K562 (cell line): ENCODE measurements around the gene POU2F1. TPM values are rescaled to one million over a fixed set of nuclear protein-coding genes. Genes with fewer than 3 reads are reported as not detected.

Experiments
- ATAC-seq: fragments of 200-7000 bp; cut with Tn5 transposase; 3 replicates; pipeline ENCODE4 v1.9.1; 2020; ENCODE audit warnings: moderate library complexity
- BruUV-seq: library from RNA; stranded (reverse); fragments of 400-500 nt; replicated peaks from 2 replicates; lab custom pipeline; 2021; lab: Mats Ljungman, UMichigan
- CTCF ChIA-PET: fragments of 300-600 bp; formaldehyde crosslinking; extraction: SDS; loops from one replicate; lab custom pipeline; 2021; ENCODE audit warnings: low intra/inter-chr PET ratio; lab: Yijun Ruan, JAX
- POLR2A ChIA-PET: fragments of 300-600, 350-650 bp; sonication (Branson Sonifier 250); formaldehyde crosslinking; extraction: SDS; loops from one replicate; lab custom pipeline; 2021; ENCODE audit warnings: antibody characterized with exemption, inconsistent platforms; lab: Yijun Ruan, JAX
- DNase-seq, 4 experiments: peaks; one replicate each; pipeline versions ENCODE4 v3.0.0 to v3.0.0-alpha.2; 2011 to 2018; ENCODE audit warnings: low spot score in 3 of 4, mixed read lengths in 3 of 4; ENCODE audit errors: extremely low read depth in 1 of 4
- FAIRE-seq: peaks from 2 replicates; lab custom pipeline; 2011; peaks lifted over from hg19 to GRCh38; lab: Jason Lieb, UNC
- H2AFZ ChIP-seq: 2 replicates; pipeline ENCODE4 v1.6.0; 2011; ENCODE audit warnings: low read depth, low read length, control low read depth, inconsistent platforms
- H3K27ac ChIP-seq: fragments of 200-600 bp; 3 replicates; pipeline ENCODE4 v1.8.0; 2011; ENCODE audit warnings: low read depth, mild to moderate bottlenecking, control low read depth, inconsistent platforms, low read length, moderate library complexity, mixed read lengths; ENCODE audit errors: extremely low read depth
- H3K27me3 ChIP-seq, 2 experiments: fragments of 300-600 bp in 1 of 2; 2 replicates in 1 of 2; 3 replicates in 1 of 2; pipeline versions ENCODE4 v1.6.0 to v1.8.0; 2011; ENCODE audit warnings: inconsistent platforms in 2 of 2, low read length in 2 of 2, mild to moderate bottlenecking in 1 of 2, mixed read lengths in 1 of 2, moderate library complexity in 1 of 2; ENCODE audit not compliant: control insufficient read depth in 2 of 2, insufficient read depth in 2 of 2
- H3K36me3 ChIP-seq: fragments of 300-600 bp; 3 replicates; pipeline ENCODE4 v1.8.0; 2011; ENCODE audit warnings: mild to moderate bottlenecking, low read length, inconsistent platforms; ENCODE audit not compliant: control insufficient read depth, insufficient read depth
- H3K4me1 ChIP-seq, 2 experiments: fragments of 200-600 bp in 1 of 2; replicated peaks in 1 of 2; 2 replicates in 1 of 2; 3 replicates in 1 of 2; pipeline versions ENCODE4 v1.5.1 to v1.8.0; 2011; ENCODE audit warnings: inconsistent platforms in 2 of 2, low read length in 2 of 2, mild to moderate bottlenecking in 1 of 2, mixed read lengths in 1 of 2, moderate library complexity in 1 of 2; ENCODE audit not compliant: control insufficient read depth in 2 of 2, insufficient read depth in 2 of 2
- H3K4me2 ChIP-seq: 2 replicates; pipeline ENCODE4 v1.6.1; 2011; ENCODE audit warnings: low read length, control low read depth, inconsistent platforms, mixed read lengths; ENCODE audit not compliant: insufficient read depth
- H3K4me3 ChIP-seq: fragments of 200-600 bp; sonication (generic), shearing (Covaris generic); 2 replicates; pipeline ENCODE4 v1.5.1; 2016; ENCODE audit warnings: control low read depth, inconsistent platforms
- H3K79me2 ChIP-seq: fragments of 200-600 bp; 3 replicates; pipeline ENCODE4 v1.8.0; 2011; ENCODE audit warnings: low read length, inconsistent platforms; ENCODE audit not compliant: control insufficient read depth, insufficient read depth
- H3K9ac ChIP-seq, 2 experiments: 2 replicates each; pipeline versions ENCODE4 v1.6.0 to v1.6.1; 2011; ENCODE audit warnings: low read depth in 2 of 2, low read length in 2 of 2, control low read depth in 1 of 2, inconsistent platforms in 1 of 2, mild to moderate bottlenecking in 1 of 2, mixed read lengths in 1 of 2; ENCODE audit not compliant: insufficient read depth in 1 of 2
- H3K9me1 ChIP-seq: one replicate; pipeline ENCODE4 v1.6.0; 2011; ENCODE audit warnings: inconsistent platforms, mild to moderate bottlenecking, low read length, moderate library complexity; ENCODE audit not compliant: control insufficient read depth, insufficient read depth
- H3K9me3 ChIP-seq: replicated peaks from 2 replicates; pipeline ENCODE4 v1.5.1; 2011; ENCODE audit warnings: low read depth, low read length, inconsistent platforms; ENCODE audit not compliant: control insufficient read depth, insufficient read depth
- H4K20me1 ChIP-seq: replicated peaks from 2 replicates; pipeline ENCODE4 v1.6.1; 2011; ENCODE audit warnings: low read length, inconsistent platforms, mixed read lengths; ENCODE audit not compliant: control insufficient read depth, insufficient read depth
- CBX2 ChIP-seq: fragments of 200-600 bp; sonication (generic); IDR thresholded peaks from one replicate; pipeline ENCODE4 v1.6.1; 2012; ENCODE audit warnings: mild to moderate bottlenecking, low read length, inconsistent platforms; ENCODE audit not compliant: insufficient read depth, poor library complexity, severe bottlenecking
- CBX8 ChIP-seq: fragments of 200-600 bp; sonication (generic); IDR thresholded peaks from 2 replicates; pipeline ENCODE4 v1.6.1; 2012; ENCODE audit warnings: borderline replicate concordance, mixed run types, low read depth, mild to moderate bottlenecking, moderate library complexity, mixed read lengths, low read length, control low read depth, inconsistent platforms; ENCODE audit not compliant: poor library complexity, severe bottlenecking; ENCODE audit errors: extremely low read depth
- EZH2 ChIP-seq: IDR thresholded peaks from 2 replicates; pipeline ENCODE4 v1.6.1; 2012; ENCODE audit warnings: low read depth, mild to moderate bottlenecking, inconsistent platforms, low read length, borderline replicate concordance
- ILK ChIP-seq: fragments of 450-650 bp; IDR thresholded peaks from 2 replicates; pipeline ENCODE4 v1.6.1; 2016; ENCODE audit warnings: missing genetic modification characterization, low read depth, mild to moderate bottlenecking, missing compliant biosample characterization, moderate library complexity, borderline replicate concordance
- USF1 ChIP-seq: sonication (generic); formaldehyde crosslinking; IDR thresholded peaks from 2 replicates; pipeline ENCODE4 v1.9.0; 2022; ENCODE audit warnings: mild to moderate bottlenecking, missing genetic modification reagents
- ZBTB33 ChIP-seq: sonication (generic); formaldehyde crosslinking; IDR thresholded peaks from 2 replicates; pipeline ENCODE4 v1.8.1; 2023; ENCODE audit warnings: mild to moderate bottlenecking, missing genetic modification reagents
- WGBS: fragments of 100-300 bp; shearing (Covaris generic); methylation state at CpG from one replicate; pipeline ENCODE4 v1.1.6; 2016; ENCODE audit warnings: low coverage, mixed read lengths; ENCODE audit not compliant: insufficient coverage; ENCODE audit errors: missing lambda C conversion rate; 5-methylcytosine and 5-hydroxymethylcytosine counted together
- in situ Hi-C: fragments of 300-500 bp; cut with MboI; formaldehyde crosslinking; loops from 4 replicates; pipeline ENCODE4 v1.15.0; 2018; ENCODE audit warnings: inconsistent platforms, mixed read lengths
- intact Hi-C: fragments of 100-400 bp; cut with micrococcal nuclease; formaldehyde crosslinking; loops from 2 replicates; pipeline ENCODE4 v1.14.2; 2022
- polyA plus RNA-seq, 8 experiments: library from polyadenylated mRNA; depleted of rRNA in 4 of 8; stranded (reverse) in 5 of 8; unstranded in 3 of 8; fragments of >200 nt; fragmentation: Nextera tagmentation in 2 of 8; fragmentation: Illumina TruSeq in 1 of 8; extraction: Ambion mirVana in 2 of 8; extraction: Trizol in 1 of 8; gene quantifications; 2 replicates each; pipeline versions ENCODE4 v1.2.1 to v1.2.3, GENCODE V29; 2011 to 2014; ENCODE audit warnings: inconsistent platforms in 1 of 8, missing spikeins in 1 of 8
- total RNA-seq, 7 experiments: library from RNA; depleted of rRNA in 6 of 7; stranded (reverse); fragments of >200 nt in 6 of 7; fragmentation: Illumina TruSeq in 2 of 7; extraction: Trizol in 2 of 7; gene quantifications; 2 replicates each; pipeline versions ENCODE4 v1.2.1 to v1.2.3, GENCODE V29; 2011 to 2021; ENCODE audit warnings: low replicate concordance in 1 of 7

Gene POU2F1
- total and polyA plus RNA-seq, 9 of the 15 experiments (the other 6 are each of a cell fraction or from before 2014, with no cell fraction given) = 2.6 to 22.3 (median 8.8) TPM

- H3K9me3 ChIP-seq = no peaks in the 10 kb centered on the region
- no peak for DNase-seq
- no peaks in the 10 kb centered on the region for H3K36me3 ChIP-seq
- H3K9me1 ChIP-seq = no peaks in the 10 kb centered on the region
- ATAC-seq = no peak
- in situ Hi-C loops = no loop called here
- H3K27me3 ChIP-seq = peaks cover 36 to 48% of the 10 kb centered on the region in 2 experiments
- no peak for FAIRE-seq
- CTCF ChIA-PET = no interaction called here
- H3K4me1 ChIP-seq = peaks cover 8 to 17% of the 10 kb centered on the region in 2 experiments
- H4K20me1 ChIP-seq = no peaks in the 10 kb centered on the region; the same call in 1 of the 2 replicates
- WGBS = 57% methylated on average over 17 of the region's 19 CpGs
- H3K79me2 ChIP-seq = no peaks in the 10 kb centered on the region
- TF ChIP-seq CBX2 (peak; percentile 10), ZBTB33 (CRISPR knock-in tag) (peak; percentile 52; the same call in 1 of the 2 replicates), CBX8 (peak; percentile 33), EZH2 (peak; percentile 74; the same call in 1 of the 2 replicates), USF1 (CRISPR knock-in tag) (peak; percentile 25; the same call in 1 of the 2 replicates), ILK (tag) (no peak)
- TF ChIP-seq, all 486 proteins: peak for 5
- POLR2A ChIA-PET = no interaction called here
- Histone ChIP-seq H3K4me3 (peak overlapping the region; percentile 50), H3K4me2 (peak overlapping the region; percentile 81), H3K27ac (no peak overlapping the region), H3K9ac (peak overlapping the region; percentile 35 to 90; a peak in 3 of 4 replicates), H2AFZ (peak overlapping the region; percentile 91)
- no TSS peak for BruUV-seq
- intact Hi-C loops = no loop called here
Measured at GRCh38 chr1:167454304-167454893, 233.7 kb downstream of the POU2F1 start.
